HG02588 (cell line): ENCODE results near the gene HSPG2.
"Not testable (repeated sequence)": the region's sequence is repeated elsewhere in the genome, so short reads cannot be mapped to it uniquely, and the experiment has no call there.

Experiments used
- ATAC-seq: cut with Tn5 transposase; IDR thresholded peaks from one replicate; pipeline ENCODE4 v1.9.1; 2021; ENCODE audit warnings: mild to moderate bottlenecking, moderate library complexity; ENCODE audit not compliant: unreplicated experiment

The HSPG2 gene

DNA sequence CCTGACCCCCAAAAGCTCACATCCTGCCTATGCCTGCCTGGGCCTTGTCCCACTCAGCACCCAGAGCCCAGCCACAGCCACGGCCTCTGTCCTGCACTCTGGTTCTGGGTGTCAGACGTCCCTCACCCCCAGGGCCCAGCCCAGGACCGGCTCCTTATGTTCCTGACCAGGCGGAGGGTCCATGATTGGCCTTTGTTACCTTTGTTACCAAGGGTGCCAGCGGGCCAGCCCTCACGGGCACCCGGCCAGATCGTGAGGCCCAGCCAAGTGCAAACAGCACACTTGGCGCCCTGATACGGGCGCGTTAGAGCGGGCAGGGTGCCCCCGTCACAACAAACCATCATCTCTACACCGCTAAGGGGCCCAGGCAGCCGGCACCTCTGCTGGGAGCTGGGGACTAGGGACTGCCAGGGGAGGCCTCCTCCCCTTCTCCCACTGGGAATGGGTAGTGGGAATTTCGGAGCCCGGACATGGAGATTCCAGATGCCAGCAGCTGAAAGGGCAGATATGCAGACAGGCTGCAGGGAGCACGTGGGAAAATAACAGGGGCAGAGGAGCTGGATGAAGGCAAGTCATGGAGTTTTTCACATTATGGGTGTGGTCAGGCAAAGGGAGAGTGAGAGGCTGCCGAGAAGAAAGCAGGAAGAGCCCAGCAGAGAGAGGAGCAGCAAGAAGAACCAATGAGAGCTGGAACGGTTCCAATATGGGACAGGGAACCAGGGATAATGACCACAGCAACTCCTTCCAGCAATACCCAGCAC lies 22.1 kb downstream of the HSPG2 start:
- ATAC-seq = no peak

DNA sequence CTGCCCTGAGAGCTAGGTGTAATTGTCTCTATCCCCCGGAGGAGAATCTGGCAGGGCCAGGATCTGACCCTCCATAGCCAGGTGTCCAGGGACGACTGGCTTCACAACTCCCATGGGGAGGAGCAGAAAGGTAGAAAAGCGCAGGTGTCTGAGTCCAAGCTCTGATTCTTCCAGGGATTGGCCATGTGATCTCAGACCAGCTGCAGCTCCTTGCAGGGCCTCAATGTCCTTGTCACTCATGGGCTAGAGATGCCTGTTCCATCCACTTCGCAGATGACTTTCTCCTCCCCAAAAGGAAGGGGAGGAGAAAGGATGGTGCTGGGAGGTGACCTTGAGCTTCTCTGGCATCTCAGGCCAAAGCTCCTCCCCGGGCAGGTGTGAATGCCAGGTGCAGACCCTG lies 22.7 kb downstream of the HSPG2 start:
- no peak for ATAC-seq

DNA sequence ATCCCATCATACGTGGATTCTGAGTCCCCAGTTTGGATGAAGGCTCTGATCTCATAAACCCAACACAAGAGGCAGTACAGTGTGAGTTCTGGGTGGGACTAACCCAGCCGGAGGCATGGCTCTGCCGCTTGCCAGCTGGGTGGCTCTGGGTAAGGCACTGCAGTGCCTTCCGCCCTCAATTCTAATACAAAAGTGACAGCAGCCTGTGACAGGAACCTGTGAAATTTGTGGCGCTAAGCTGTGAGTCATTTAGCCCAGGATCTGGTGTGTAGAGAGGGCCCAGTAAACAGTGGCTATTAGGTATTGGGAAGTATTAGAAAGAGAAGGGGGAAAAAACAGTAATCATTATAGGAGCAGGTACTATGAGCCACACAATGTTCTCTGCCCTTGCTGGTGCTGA lies 23.3 kb downstream of the HSPG2 start:
- no peak for ATAC-seq

DNA sequence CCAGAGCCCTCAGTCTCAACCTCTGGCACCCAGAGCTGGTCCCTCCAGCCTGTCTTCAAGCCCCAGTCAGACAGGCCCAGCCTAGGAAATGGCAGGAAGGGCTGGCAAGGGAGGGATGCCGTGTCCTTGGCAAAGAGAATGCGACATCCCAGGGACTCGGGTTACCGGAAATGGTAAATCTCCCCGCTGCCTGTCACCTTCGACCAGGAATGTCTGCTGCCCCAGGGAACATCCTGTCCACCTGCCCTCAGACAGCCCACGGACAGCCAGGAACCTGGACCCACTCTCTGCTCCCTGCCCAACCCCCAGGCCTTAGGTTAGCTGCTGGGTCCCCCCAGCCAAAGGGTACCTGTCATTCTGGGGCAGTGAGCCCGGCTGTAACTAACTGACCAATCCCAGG lies 23.9 kb downstream of the HSPG2 start:
- ATAC-seq = no peak

DNA sequence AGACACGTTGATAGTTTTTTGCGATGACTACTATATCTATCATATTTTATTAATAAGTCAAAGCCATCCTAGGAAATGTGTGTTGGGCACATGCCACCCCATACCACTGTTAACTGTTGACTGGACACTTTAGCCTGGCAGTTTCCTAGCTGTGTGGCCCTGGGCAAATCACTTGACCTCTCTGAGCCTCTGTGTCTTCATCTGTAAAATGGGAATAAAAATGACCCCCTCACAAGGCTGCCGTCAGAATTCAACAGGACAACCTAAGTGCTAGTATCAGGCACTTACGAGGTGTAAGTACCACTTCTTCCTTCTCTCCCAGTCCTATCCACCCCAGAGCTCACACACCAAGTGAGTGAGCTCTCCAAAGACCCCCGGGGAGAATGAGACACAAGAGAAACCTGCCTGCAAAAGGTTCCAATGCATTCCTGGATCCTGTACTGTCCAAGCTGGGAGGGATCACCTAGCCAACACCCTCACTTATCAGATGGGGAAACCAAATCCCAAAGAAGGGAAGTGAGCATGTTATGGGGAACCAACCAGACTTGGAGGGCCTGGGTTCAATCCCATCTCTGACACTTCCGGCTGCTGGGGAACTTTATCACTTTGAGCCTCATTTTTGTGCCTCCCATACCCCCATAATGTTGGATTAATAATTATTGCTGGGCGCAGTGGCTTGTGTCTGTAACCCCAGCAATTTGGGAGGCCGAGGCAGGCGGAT lies 24.9 kb downstream of the HSPG2 start:
- no peak for ATAC-seq

DNA sequence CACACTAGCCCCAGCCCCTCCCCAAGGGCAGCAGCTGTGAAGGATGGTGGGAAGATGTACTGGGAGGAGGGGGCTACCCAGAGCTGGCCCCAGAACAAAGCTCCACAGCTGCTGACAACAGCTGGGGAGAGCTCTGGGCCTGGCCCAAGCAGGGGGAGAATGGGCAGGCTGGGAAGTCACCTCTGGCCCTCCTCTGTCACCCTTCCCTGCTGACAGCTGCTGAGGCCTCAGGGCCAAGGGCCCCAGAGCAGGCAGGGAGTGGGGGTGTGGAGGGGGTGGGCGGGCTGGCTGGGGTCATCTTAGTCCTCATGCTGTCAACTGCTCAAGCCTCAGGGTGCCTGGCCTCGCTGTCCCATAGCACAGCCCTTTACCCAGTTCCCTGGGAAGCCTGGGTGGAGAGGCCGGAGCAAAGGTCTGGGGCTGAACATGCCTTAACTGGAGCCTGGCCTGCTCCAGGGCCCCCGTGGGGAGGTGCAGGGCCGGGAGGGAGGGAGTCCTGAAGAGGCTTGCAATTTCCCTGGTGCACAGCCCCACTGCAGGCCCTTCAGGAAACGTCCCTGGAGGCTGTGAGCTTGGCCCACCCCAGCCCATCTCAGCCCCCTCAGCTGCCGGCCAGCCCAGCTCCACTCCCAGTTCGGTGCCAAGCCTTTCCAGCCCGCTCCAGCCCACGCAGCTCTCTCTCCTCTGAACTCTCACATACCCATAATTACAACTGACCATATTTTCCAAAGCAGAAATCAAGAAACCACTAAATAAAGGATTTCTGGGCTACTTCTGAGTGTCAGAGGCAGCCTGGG lies 25.7 kb downstream of the HSPG2 start:
- ATAC-seq = no peak

DNA sequence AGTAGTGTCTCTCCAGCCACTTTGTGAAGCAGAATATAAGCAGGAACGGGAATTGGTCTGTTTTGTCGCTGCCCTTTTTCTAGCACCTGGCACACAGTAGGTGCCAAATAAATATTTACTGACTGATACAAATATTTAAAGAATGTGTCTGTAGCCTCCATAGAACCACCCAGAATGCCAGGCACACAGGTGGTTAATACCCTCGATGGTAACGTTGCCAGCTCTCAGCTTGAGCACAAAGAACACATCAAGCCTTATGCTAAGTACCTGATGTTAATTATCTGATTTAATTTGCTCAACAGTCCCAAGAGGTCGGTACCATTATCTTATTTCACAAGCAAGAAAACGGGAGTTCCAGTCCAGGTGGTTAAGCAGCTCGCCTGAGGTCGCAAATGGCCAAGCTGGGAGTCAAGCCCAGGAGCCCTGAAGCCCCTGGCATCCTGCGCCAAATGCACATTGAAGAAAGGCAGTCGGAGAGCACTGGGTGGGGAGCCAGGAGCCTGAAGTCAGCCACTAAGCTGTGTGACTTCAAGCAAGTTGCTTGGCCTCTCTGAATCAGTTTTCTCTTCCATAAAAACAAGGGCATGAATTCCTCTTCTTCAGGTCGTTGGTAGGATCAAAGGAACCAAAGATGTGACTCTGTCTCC lies 26.4 kb downstream of the HSPG2 start:
- ATAC-seq = no peak

DNA sequence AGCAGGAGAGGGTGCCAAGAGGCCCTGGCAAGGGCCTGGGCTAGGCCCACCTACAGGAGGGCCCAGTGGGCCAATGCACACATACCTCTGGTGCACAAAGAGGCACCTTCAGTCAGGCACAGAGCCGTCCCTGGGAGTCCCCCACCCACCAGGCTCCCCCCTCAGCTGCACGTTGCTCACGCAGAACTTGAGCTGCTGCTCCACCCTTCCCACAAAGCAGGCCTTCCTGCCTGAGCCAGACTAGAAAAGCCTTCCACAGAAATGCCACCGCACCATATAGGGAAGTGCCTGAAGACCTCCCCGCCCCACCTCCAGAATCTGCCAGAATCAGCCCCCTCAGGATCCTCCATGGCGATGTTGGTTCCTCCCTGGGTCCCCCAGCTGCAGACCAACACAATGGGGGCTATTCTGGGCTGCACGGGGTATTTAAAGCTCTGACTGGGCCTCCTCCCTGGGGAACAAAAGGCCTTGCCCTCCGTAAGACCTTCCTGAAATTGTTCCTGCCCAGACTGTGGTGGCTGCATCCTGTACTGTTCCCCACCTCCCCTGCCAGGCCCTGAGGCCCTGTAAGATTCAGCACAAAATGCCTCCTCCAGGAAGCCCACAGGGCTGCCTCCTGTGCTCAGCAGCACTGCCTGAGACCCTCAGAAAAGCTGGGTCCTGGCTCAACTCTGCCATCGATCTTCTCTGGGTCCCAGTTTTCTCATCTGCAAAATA lies 27.2 kb downstream of the HSPG2 start:
- no peak for ATAC-seq

DNA sequence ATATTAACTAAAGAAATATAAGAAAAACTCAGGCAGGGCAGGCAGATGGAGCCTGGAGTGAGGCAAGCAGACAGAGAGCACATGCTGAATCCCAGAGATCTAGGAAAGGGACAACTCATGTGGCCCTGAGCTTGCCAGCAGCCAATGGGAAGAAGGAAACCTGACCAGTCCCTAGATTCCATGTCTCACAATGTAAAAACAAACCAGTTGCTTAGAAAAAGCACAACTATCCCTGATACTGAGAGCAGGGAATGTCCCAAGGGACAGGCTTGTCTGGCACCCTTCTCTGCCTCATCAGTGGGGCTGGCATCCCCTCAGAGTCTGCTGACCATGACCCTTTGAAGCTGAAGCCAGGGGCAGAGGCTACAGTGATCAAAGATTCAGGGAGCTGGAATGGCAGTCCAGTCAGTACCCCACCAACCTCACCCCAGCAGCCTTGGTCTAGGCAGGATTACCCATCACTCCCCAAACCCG lies 27.8 kb downstream of the HSPG2 start:
- no peak for ATAC-seq

DNA sequence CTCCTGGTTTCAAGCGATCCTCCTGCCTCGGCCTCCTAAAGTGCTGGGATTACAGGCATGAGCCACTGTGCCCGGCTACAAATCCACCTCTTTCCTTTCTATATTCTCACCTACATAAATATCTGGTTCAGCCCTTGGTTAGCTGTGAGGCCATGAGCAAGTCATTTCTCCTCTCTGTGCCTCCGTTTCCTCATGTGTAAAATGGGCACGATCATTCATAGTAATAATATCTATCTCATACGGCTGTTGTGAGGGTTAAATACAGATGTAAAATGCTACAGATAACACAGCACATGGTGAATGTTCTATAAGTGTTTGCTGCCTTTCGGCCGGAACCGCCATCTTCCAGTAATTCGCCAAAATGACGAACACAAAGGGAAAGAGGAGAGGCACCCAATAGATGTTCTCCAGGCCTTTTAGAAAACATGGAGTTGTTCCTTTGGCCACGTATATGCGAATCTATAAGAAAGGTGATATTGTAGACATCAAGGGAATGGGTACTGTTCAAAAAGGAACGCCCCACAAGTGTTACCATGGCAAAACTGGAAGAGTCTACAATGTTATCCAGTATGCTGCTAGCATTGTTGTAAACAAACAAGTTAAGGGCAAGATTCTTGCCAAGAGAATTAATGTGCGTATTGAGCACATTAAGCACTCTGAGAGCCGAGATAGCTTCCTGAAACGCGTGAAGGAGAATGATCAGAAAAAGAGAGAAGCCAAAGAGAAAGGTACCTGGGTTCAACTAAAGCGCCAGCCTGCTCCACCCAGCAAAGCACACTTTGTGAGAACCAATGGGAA lies 29.2 kb downstream of the HSPG2 start:
- not testable (repeated sequence) for ATAC-seq

DNA sequence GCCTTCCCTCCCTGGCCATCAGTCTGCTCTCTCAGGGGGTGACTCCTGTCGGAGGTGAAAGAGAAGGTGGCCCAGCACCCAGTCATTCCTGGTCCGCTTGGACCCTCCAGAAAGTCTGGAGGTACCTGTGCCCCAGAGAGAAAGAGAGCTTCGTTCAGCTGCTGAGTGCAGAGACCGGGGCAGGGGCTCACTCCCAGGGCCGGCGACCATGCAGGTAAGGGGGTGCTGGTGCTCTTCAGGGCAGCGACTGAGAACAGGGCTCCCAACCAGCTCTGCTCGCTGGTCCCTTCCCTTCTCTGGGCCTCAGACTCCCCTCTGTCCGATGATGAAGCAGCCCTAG lies 30.1 kb downstream of the HSPG2 start:
- ATAC-seq = no peak

DNA sequence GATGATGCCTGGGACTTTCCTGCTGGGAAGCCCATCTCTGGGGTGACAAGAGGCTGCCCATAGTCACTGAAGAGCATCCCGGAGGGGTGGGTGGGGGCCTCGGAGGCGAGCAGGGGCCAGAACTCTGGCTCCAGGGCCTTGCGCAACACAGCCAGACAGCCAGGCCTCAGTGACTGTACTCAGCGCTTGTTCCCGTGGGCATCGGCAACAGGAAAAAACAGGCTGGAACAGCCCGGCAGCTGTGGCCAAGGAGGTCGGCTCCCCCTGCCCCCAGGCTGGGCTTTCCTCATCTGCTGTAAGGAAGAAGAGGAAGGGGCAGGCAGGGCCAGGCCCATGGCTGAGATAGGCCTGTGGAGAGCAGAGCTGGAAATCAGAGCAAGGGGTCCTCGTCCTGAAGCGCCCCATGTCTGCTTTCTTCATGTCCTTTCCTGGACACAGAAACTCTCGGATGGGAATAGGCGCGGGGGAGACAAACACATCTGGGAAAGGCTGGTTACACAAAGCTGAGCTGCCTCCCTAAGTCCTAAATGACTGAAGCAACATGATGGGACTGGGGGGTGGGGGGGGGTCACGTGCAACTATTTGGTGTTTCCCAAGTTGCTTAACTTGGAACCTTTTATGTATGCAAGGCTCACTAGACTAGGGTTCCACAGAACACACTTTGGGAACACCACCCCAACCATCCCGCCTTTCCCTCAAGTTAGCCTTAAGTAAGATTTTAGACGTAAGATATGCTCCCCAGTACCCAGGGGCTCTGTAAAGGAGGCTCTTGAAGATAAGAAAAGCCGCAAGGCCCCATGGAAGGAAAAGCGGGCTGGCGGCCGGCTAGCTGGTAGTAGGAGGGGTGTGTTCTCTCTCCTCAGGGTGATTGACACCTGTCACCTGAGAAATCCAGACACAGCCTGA lies 30.7 kb downstream of the HSPG2 start:
- ATAC-seq = no peak

DNA sequence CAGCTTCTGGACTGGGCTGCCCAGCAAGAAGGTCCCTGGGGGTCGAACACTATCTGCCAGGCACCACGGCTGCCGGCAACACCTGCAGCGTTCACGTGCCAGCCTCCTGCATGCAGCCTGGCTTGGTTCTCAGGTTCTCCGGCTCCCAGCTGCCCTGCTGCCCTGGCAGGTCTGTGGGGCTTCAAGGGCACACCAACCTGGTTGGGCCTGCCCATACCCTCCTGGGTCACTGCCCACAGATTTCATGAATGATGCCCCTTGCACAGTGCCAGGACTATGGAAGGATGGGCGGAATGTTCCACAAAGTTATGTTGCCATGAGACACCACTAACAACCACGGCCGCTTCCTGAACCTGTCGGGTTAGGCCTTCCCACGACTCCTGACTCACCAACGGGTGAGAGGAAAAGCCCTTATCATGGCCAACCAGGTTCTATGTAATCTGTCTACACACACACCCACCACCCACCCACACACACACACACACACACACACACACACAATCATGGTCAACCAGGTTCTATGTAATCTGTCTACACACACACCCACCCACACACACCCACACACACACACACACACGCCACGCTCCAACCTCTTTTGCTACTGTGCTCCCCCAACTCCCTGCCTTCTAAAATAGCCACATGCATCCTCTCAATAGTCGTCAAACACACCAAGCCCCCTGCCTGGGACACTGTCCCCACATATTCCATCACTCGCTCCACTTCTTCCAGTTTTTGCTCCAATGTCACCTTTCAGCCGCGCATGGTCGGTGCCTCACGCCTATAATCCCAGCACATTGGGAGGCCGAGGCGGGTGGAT lies 32.2 kb downstream of the HSPG2 start:
- no peak for ATAC-seq

DNA sequence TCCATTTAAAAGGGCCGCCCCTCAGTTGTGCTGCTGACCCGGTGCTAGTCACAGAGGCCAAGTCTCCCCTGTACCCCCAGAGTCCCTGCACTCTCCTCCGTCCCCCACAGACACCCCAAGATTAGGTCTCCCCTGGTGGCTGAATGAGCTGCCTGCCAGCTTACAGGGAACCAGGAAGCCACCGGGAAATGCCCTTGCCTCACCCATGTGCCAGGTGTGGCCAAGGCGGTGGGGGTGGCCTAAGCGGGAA lies 32.7 kb downstream of the HSPG2 start:
- ATAC-seq = no peak

DNA sequence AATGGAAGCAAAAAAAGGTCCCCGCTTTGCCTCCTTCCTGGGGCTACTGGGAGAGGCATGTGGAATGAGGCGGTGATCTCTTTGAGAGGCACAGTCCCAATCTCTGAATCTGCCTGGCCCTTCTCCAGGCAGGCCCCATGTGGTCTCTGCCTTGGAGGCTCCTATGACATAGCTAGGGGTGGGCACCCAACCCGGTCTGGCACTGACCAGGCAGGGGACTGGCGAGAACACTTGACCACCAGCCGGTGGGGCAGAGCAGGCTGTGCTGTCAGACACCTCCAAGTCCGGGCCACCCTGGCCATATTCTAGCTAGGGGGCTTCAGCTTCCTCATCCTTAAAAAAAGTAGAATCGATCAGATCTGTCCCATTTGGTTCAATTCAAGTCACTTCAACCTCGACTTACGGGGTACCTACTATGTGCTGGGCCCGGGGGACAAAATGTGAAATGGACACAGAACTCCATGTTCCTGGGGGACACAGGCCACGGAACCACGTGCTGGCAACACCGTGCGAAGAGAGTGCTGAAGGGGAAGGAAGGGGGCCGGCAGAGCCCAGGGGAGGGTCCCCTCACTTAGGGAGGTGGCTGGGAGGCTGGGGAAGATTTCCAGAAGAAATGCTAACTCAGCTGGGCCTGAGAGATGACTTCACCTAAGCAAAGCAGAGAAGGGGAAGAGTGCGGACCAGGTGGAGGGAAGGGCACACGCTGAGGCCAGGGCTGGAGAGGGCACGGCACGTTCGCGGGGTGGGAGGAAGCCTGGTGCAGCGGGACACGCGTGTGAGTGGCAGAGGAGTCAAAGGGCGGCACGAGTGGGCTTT lies 33.3 kb downstream of the HSPG2 start:
- ATAC-seq = no peak

DNA sequence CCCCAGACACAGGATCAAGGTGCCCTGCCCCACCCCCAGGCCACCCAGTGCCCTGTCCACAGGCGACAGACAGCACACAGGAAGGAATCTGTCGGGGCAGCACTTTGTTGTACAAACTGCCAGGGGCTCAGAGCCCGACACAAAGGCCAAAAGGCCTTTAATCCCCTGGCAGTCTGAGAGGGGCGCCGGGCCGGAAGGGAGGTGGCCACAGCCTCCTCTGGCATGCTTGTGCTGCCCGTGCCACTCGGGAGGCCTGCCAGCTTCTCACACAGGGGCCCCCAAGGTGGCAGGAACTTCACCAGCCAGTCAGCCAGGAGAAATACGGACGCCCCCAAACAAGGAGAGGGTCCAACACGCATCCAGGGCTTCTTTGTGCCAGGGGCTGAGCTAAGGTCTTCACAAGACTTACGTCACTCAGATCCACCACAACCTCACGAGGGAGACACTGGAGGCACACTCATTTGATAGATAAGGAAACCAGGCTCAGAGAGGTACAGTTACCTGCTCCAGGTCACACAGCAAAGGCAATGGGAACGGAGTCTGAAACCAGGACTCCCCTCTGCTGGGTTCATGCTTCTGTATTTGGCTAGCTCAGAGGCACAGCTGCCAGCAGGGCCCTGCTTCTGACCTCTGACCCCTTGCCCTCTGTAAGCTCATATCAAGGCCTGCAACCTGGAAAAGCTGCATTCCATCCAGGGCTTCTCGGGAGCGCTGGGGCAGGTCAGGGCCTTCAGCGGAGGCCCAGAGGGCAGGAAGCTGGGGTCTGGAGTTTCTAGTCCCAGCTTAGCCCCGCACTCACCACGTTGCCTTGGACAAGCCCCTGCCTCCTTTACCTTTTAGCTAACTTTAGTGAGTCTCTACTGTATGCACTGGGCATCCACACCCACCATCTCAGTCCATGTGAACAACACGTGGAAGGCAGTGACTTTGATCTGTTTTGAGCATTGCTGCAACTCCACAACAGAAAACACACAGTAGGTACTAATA lies 34.8 kb downstream of the HSPG2 start:
- ATAC-seq = no peak
